Muscle of leg (tissue), 16 donors: Measurements from ENCODE around the gene PTAFR. TPM values are rescaled to one million over a fixed set of nuclear protein-coding genes. Genes with fewer than 3 reads are reported as not detected.
A peak's percentile ranks its signal among the peaks of the same experiment; 100 is the strongest.

Experiments
- DNase-seq: peaks from one replicate; pipeline ENCODE4 v3.0.0; 2013
- H3K27ac ChIP-seq: one replicate; pipeline ENCODE4 v1.5.1; 2013; ENCODE audit warnings: mild to moderate bottlenecking, low read length, control low read depth
- H3K27me3 ChIP-seq: one replicate; pipeline ENCODE4 v1.6.1; 2013; ENCODE audit warnings: low read length; ENCODE audit not compliant: control insufficient read depth, insufficient read depth
- H3K36me3 ChIP-seq: one replicate; pipeline ENCODE4 v1.6.1; 2013; ENCODE audit warnings: low read length; ENCODE audit not compliant: control insufficient read depth, insufficient read depth
- H3K4me1 ChIP-seq: one replicate; pipeline ENCODE4 v1.6.1; 2013; ENCODE audit warnings: low read length; ENCODE audit not compliant: control insufficient read depth, insufficient read depth
- H3K4me3 ChIP-seq: one replicate; pipeline ENCODE4 v1.5.1; 2013; ENCODE audit warnings: low read length, control low read depth
- H3K9me3 ChIP-seq: replicated peaks from 2 replicates; pipeline ENCODE4 v1.6.1; 2013; ENCODE audit warnings: low read depth, low read length; ENCODE audit not compliant: control insufficient read depth
- WGBS: methylation state at CpG from one replicate; pipeline ENCODE4 v1.1.5; 2013; ENCODE audit warnings: missing lambda C conversion rate; ENCODE audit not compliant: insufficient coverage; 5-methylcytosine and 5-hydroxymethylcytosine counted together
- long read RNA-seq, 11 donors: transcript quantifications; one replicate each; lab custom pipeline, GENCODE V29; 2026
- polyA plus RNA-seq, 8 donors: library from polyadenylated mRNA; unstranded; fragments of 120-200 nt; gene quantifications; one replicate each; pipeline versions ENCODE4 v1.2.1 to v1.2.3, GENCODE V29; 2013; ENCODE audit warnings: inconsistent platforms in 1 of 8, low replicate concordance in 1 of 8; ENCODE audit not compliant: insufficient read length in 8 of 8, insufficient read depth in 1 of 8
- total RNA-seq: library from RNA; stranded (reverse); fragments of 120-200 nt; gene quantifications from one replicate; pipeline ENCODE4 v1.2.4, GENCODE V29; 2013

Gene PTAFR, protein sequence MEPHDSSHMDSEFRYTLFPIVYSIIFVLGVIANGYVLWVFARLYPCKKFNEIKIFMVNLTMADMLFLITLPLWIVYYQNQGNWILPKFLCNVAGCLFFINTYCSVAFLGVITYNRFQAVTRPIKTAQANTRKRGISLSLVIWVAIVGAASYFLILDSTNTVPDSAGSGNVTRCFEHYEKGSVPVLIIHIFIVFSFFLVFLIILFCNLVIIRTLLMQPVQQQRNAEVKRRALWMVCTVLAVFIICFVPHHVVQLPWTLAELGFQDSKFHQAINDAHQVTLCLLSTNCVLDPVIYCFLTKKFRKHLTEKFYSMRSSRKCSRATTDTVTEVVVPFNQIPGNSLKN
- total RNA-seq (1.6 TPM), polyA plus RNA-seq (1 to 10 TPM; 1.7 to 2.4 (median 2.2) TPM)
- long read RNA-seq, donor 1: 0 reads
- long read RNA-seq, donor 2: 0 reads
- long read RNA-seq, donor 3, full-length matches to known transcripts: 1 of 1 reads
- long read RNA-seq, donor 3, partial matches to known transcripts: 0 of 1 reads
- long read RNA-seq, donor 3, other reads (novel, unspliced or antisense): 0 of 1 reads
- long read RNA-seq, donor 4, full-length matches to known transcripts: 1 of 1 reads
- long read RNA-seq, donor 4, partial matches to known transcripts: 0 of 1 reads
- long read RNA-seq, donor 4, other reads (novel, unspliced or antisense): 0 of 1 reads
- long read RNA-seq, donor 5, full-length matches to known transcripts: 2 of 2 reads
- long read RNA-seq, donor 5, partial matches to known transcripts: 0 of 2 reads
- long read RNA-seq, donor 5, other reads (novel, unspliced or antisense): 0 of 2 reads
- long read RNA-seq, donor 6, full-length matches to known transcripts: 1 of 1 reads
- long read RNA-seq, donor 6, partial matches to known transcripts: 0 of 1 reads
- long read RNA-seq, donor 6, other reads (novel, unspliced or antisense): 0 of 1 reads
- long read RNA-seq, donor 7, full-length matches to known transcripts: 2 of 2 reads
- long read RNA-seq, donor 7, partial matches to known transcripts: 0 of 2 reads
- long read RNA-seq, donor 7, other reads (novel, unspliced or antisense): 0 of 2 reads
- long read RNA-seq, donor 8, full-length matches to known transcripts: 1 of 1 reads
- long read RNA-seq, donor 8, partial matches to known transcripts: 0 of 1 reads
- long read RNA-seq, donor 8, other reads (novel, unspliced or antisense): 0 of 1 reads
- long read RNA-seq, donor 9: 0 reads
- long read RNA-seq, donor 10: 0 reads
- long read RNA-seq, donor 11, full-length matches to known transcripts: 1 of 1 reads
- long read RNA-seq, donor 11, partial matches to known transcripts: 0 of 1 reads
- long read RNA-seq, donor 11, other reads (novel, unspliced or antisense): 0 of 1 reads

DNA sequence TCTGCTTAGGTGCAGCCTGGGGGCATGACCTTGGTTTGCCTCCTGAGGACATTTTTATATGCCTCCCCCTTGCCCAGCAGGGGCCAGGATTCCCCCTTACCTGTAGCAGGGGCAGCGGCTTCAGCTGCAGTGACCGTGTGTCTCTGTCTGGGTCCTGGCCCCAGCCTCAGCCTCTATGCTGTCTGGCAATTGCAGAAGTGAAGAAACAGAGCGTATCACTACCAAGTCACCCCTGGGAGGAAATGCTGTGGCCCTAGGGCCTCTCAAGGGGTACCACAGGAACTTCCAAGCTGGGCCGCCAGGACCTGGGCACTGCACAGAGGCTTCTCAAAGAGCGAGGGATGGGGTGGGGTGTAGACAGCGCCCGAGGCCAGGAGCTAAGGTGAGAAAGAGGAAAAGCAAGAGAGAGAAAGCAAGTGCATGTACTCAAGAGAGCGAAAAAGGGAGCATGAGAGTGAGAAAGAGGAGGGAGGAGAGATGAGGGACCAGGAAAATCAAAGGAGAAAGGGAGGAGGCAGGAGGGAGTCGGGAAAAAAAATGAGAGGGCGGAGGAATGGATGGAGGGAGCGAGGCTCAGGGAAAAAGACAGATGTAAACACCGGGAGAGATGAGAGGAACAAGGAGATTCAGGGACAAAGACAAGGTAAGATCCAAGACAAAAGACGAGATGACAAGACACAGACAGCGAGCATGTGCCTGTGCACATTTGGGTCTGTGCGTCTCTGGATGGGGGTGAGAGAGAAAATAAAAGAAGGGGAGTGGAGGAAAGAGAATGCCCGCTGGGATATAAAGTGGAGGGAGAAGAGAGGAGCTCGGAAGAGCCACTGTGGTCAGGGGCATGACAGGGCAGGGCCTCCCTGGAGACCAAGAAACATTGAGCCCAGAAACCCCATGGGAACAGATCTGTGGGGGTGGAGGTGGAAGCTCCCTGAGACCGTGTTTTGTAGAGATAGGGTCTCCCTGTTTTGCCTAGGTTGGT is at the start of gene PTAFR:
PTAFR (minus strand) TSS at position 199 of the 979 bp plus-strand sequence. CDS start 25,669 bp downstream, outside the sequence.
- Histone ChIP-seq H3K9me3 (no peaks in the 10 kb centered on the region), H3K36me3 (no peaks in the 10 kb centered on the region), H3K27me3 (peaks cover 4% of the 10 kb centered on the region), H3K27ac (peak within 1 kb of the TSS; percentile 29), H3K4me3 (peak within 1 kb of the TSS; percentile 17), H3K4me1 (peaks cover 10% of the 10 kb centered on the region)
- no peak for DNase-seq
- WGBS: 52% methylated on average over 17 of the region's 18 CpGs

DNA sequence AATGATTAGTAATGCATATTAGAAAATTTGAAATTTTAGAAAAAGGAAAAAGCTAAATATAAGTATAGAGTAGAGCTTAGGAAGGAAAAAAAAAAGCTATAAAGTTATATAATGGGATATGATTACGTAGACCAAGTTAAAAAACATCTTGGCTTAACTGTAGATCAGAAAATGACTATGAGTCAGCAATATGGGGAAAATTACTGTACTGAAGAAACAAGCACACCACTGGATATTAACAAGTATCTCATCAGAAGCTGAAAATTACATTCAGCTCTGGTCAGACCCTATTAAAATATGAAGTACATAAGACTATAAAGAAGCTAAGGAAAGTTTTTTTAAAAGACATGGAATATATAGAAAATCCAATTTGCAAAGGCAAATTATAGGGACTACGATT is 36.8 kb upstream of the PTAFR start:
- DNase-seq: no peak
- Histone ChIP-seq H3K36me3 (peaks cover 28% of the 10 kb centered on the region), H3K27ac (no peak overlapping the region), H3K27me3 (no peaks in the 10 kb centered on the region), H3K4me3 (no peak overlapping the region), H3K9me3 (no peaks in the 10 kb centered on the region), H3K4me1 (no peaks in the 10 kb centered on the region)
- 100% methylated on average over 1 of the region's 2 CpGs for WGBS

DNA sequence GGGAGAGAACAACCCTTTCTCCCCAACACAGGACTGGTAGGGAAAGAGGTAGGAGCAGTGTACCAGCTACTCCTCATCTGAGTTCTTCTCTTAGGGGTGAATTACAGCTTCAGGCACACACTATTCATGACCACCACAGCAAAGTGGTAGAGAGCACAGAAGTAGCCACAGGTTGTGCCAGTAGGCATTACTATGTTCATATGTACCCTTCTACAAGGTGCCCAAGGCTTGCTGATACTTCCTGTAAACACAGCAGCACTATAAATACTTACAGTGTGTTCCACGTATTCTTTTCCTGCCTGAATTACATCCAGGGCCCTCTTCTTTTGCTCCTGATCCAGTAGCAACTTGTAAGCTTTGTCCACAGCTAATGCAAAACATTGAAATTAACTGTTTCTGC is 33.2 kb upstream of the PTAFR start:
- H3K4me3 ChIP-seq: no peak overlapping the region
- no peak overlapping the region for H3K27ac ChIP-seq
- H3K27me3 ChIP-seq: no peaks in the 10 kb centered on the region
- 64% methylated on average over 1 of the region's 1 CpG for WGBS
- no peaks in the 10 kb centered on the region for H3K9me3 ChIP-seq
- peaks cover 38% of the 10 kb centered on the region for H3K36me3 ChIP-seq
- no peak for DNase-seq
- H3K4me1 ChIP-seq: no peaks in the 10 kb centered on the region

DNA sequence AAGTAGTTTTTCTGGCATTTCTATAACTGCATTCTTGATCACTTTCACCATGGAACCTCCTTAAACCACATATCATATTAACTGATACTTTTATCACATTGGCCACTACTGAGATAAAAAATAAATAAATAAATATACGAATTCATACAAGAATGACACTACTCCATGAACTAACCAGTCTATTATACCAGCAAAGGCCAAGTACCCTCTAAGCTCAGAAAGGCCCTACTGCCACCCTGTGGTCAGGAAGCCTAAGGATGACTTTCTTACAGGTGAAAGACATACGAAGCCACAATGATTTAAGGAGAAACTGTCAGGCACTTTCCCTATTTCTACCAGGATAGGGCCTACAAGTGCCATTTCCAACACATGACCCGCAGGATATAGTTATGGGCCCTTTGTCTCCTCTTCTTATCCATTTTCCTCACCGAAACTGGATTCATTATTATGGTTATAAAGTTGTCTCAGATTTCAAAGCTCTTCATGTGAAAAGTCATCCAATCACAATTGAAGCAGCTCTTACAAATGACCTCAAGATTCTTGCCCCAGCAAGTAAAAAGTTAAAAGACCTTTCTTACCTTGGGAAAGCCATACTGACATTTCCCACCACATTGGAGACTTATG is 32.4 kb upstream of the PTAFR start:
- 40% methylated on average over 1 of the region's 4 CpGs for WGBS
- H3K27me3 ChIP-seq: no peaks in the 10 kb centered on the region
- no peak overlapping the region for H3K27ac ChIP-seq
- H3K36me3 ChIP-seq: peaks cover 41% of the 10 kb centered on the region
- DNase-seq: peak; percentile 61
- no peaks in the 10 kb centered on the region for H3K9me3 ChIP-seq
- H3K4me1 ChIP-seq: no peaks in the 10 kb centered on the region
- no peak overlapping the region for H3K4me3 ChIP-seq

DNA sequence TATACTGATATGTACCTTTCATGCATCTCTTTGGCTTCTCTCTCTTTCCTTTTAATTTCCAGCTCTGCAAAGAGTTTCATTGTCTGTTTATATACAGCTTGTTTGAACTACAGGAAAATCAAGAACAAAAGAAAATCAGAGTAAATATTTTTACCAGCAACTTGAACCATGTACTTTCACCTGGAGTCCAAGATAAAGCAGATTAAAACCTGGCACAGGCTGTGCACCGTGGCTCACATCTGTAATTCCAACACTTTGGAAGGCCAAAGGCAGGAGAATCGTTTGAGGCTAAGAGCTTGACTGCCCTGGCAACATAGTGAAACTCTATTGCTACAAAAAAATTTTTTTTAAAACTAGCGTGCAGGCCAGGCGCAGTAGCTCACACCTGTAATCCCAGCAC is 28.8 kb upstream of the PTAFR start:
- H3K27me3 ChIP-seq: no peaks in the 10 kb centered on the region
- 90% methylated on average over 3 of the region's 4 CpGs for WGBS
- no peak overlapping the region for H3K27ac ChIP-seq
- no peaks in the 10 kb centered on the region for H3K4me1 ChIP-seq
- no peaks in the 10 kb centered on the region for H3K9me3 ChIP-seq
- peaks cover 57% of the 10 kb centered on the region for H3K36me3 ChIP-seq
- no peak for DNase-seq
- no peak overlapping the region for H3K4me3 ChIP-seq

DNA sequence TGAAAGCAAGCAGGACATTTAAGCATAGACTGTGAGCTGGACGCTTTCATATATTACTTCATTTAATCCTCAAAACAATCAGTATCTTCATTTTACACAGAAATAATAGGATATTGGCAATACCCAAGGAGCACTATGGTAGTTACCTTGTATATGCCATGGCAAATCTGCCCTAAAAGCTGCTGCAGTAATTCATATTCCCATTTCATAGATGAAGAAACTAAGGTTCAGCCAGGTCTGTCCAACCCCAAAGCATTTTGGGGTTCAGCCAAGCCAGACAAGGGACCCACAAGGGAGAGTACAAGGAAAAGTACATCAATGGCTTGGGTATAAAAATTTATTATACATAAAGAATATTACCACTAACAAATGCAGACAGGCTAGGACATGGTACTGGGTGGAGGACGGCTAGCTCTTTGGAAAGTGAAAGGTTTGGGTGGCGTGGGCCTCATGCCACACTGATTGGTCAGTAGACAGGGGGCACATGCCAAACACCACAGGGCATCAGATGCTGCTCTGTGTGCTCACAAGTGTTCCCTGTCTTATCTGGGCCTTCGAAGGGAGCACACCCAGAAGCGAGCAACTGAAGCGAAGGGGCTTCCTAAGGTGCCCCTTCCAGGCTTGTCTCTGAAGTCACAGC is 23.9 kb upstream of the PTAFR start:
- no peaks in the 10 kb centered on the region for H3K27me3 ChIP-seq
- peaks cover 63% of the 10 kb centered on the region for H3K36me3 ChIP-seq
- H3K4me1 ChIP-seq: peaks cover 14% of the 10 kb centered on the region
- H3K4me3 ChIP-seq: no peak overlapping the region
- H3K9me3 ChIP-seq: no peaks in the 10 kb centered on the region
- 100% methylated on average over 1 of the region's 6 CpGs for WGBS
- no peak overlapping the region for H3K27ac ChIP-seq
- DNase-seq: no peak

DNA sequence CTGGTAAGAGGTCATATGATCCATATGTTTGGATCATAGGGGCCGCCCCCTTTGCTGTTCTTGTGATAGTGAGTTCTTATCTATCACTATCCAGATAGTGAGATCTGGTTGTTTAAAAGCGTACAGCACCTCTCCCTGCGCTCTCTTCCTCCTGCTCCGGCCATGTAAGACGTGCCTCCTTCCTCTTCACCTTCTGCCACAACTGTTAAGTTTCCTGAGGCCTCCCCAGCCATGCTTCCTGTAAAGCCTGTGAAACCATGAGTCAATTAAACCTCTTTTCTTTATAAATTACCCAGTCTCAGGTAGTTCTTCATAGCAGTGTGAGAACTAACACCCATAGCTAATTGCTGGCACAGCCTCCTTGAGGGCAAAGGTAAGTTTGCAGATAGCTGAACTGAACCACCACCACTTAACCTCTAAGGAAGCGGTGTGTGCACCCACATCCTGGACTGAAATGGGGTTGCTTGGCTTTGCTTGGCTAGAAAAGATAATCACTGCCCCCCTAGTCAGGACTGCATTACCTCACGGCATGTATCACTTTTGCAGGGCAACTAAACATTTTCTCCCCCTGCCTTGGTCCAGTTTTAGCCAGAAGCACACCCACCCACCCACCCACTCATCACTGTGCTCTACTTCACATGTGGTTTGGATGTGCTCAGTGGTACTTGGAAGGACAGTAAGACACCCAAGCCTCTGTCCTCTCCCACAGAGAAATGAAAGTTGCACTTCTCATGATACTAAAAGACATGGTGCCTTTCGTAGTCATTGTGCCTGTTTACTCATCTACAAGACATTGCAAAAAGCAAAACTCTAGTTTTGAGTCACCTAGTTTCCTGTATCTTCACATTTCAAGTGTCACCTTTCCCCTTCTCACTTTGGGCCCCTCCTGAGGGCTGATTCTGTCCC is 23.1 kb upstream of the PTAFR start:
- Histone ChIP-seq H3K36me3 (peaks cover 60% of the 10 kb centered on the region), H3K4me1 (peaks cover 14% of the 10 kb centered on the region), H3K9me3 (no peaks in the 10 kb centered on the region), H3K27ac (no peak overlapping the region), H3K4me3 (no peak overlapping the region), H3K27me3 (no peaks in the 10 kb centered on the region)
- WGBS: 96% methylated on average over 5 of the region's 8 CpGs
- no peak for DNase-seq
